Uterus (tissue), 4 donors: Measurements from ENCODE around the gene IFNA16. TPM values are rescaled to one million over a fixed set of nuclear protein-coding genes. Genes with fewer than 3 reads are reported as not detected.
"Not testable (repeated sequence)": the region's sequence is repeated elsewhere in the genome, so short reads cannot be mapped to it uniquely, and the experiment has no call there.

Experiments
- DNase-seq, 2 donors: peaks; one replicate each; pipeline ENCODE4 v3.0.0-alpha.2; 2019 to 2020
- H3K27ac ChIP-seq, 2 donors: fragments of 200-600 bp; sonication (generic); 1 replicate in 1 of 2; 2 replicates in 1 of 2; pipeline ENCODE4 v1.5.1; 2016 to 2018
- H3K27me3 ChIP-seq, 2 donors: fragments of 200-600 bp; sonication (generic); one replicate each; pipeline ENCODE4 v1.5.1; 2018 to 2019; ENCODE audit warnings: control low read depth in 1 of 2
- H3K36me3 ChIP-seq, 2 donors: fragments of 200-600 bp; sonication (generic); one replicate each; pipeline ENCODE4 v1.5.1; 2019; ENCODE audit warnings: control low read depth in 1 of 2
- H3K4me1 ChIP-seq, 2 donors: fragments of 200-600 bp; sonication (generic); one replicate each; pipeline ENCODE4 v1.5.1; 2018 to 2019; ENCODE audit warnings: control low read depth in 1 of 2
- H3K4me3 ChIP-seq, 2 donors: fragments of 200-600 bp; sonication (generic); 1 replicate in 1 of 2; 2 replicates in 1 of 2; pipeline ENCODE4 v1.5.1; 2018 to 2019; ENCODE audit warnings: mild to moderate bottlenecking in 1 of 2
- H3K9me3 ChIP-seq, 2 donors: fragments of 200-600 bp; sonication (generic); one replicate each; pipeline ENCODE4 v1.5.1; 2019; ENCODE audit warnings: control low read depth in 1 of 2
- POLR2A ChIP-seq, 2 donors: fragments of 450-650 bp; IDR thresholded peaks; one replicate each; pipeline ENCODE4 v1.6.1; 2016; ENCODE audit warnings: antibody characterized with exemption in 2 of 2, mild to moderate bottlenecking in 1 of 2, moderate library complexity in 1 of 2
- intact Hi-C: fragments of 100-400 bp; cut with DNase I; formaldehyde crosslinking; loops from one replicate; pipeline ENCODE4 v1.15.1; 2023; ENCODE audit warnings: low total_unique reads
- total RNA-seq, 4 donors: library from RNA; depleted of rRNA in 3 of 4; stranded (reverse); fragments of >200 nt in 3 of 4; gene quantifications; one replicate each; pipeline versions ENCODE4 v1.1.0 to v1.2.4, GENCODE V29; 2014 to 2023
- TF ChIP-seq, protein P1 (sequence below), 4 experiments: fragments of 200-600 bp in 2 of 4; fragments of 450-650 bp in 2 of 4; sonication (generic) in 2 of 4; IDR thresholded peaks; one replicate each; pipeline ENCODE4 v1.5.1; 2016 to 2019; ENCODE audit warnings: antibody characterized with exemption in 4 of 4, mild to moderate bottlenecking in 2 of 4, moderate library complexity in 1 of 4
- donor health status: DM: yes; HTN: yes; CAD: no.

IFNA16 gene
- total RNA-seq, 4 donors from 2014 or later, result not detected

GRCh38 chr9:21174671-21175070 is 42.4 kb downstream of the IFNA16 start:
- Histone ChIP-seq H3K27me3 (no peaks in the 10 kb centered on the region), H3K36me3 (no peaks in the 10 kb centered on the region), H3K27ac (no peak overlapping the region), H3K4me3 (no peak overlapping the region), H3K9me3 (no peaks in the 10 kb centered on the region), H3K4me1 (no peaks in the 10 kb centered on the region)
- intact Hi-C loops, result no loop called here
- no peak for DNase-seq
- TF ChIP-seq, protein P1, sequence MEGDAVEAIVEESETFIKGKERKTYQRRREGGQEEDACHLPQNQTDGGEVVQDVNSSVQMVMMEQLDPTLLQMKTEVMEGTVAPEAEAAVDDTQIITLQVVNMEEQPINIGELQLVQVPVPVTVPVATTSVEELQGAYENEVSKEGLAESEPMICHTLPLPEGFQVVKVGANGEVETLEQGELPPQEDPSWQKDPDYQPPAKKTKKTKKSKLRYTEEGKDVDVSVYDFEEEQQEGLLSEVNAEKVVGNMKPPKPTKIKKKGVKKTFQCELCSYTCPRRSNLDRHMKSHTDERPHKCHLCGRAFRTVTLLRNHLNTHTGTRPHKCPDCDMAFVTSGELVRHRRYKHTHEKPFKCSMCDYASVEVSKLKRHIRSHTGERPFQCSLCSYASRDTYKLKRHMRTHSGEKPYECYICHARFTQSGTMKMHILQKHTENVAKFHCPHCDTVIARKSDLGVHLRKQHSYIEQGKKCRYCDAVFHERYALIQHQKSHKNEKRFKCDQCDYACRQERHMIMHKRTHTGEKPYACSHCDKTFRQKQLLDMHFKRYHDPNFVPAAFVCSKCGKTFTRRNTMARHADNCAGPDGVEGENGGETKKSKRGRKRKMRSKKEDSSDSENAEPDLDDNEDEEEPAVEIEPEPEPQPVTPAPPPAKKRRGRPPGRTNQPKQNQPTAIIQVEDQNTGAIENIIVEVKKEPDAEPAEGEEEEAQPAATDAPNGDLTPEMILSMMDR (IDR thresholded peaks at IDR 0.05), result no peak
- TF ChIP-seq POLR2A (IDR thresholded peaks at IDR 0.05), result no peak

DNA sequence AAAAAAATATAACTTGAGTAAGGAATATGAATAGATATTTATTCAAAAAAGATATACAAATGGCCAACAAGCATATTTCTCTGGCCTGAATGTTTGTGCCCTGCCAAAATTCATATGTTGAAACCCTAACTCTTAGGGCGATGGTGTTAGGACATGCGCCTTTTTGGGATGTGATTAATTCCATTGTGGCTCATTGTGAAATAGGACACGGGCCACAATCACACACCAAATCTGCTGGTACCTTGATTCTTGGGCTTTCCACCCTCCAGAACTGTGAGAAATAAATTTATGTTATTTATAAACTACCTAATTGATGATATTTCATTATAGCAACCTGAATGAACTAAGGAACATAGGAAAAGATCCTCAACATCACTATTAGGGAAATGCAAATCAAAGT is 45.0 kb downstream of the IFNA16 start:
- TF ChIP-seq POLR2A (IDR thresholded peaks at IDR 0.05), result no peak
- TF ChIP-seq, protein P1 (IDR thresholded peaks at IDR 0.05), result no peak
- H3K27me3 ChIP-seq, result no peaks in the 10 kb centered on the region
- DNase-seq, result no peak
- no peaks in the 10 kb centered on the region for H3K36me3 ChIP-seq
- no peak overlapping the region for H3K27ac ChIP-seq
- intact Hi-C loops, result no loop called here
- no peaks in the 10 kb centered on the region for H3K9me3 ChIP-seq
- no peak overlapping the region for H3K4me3 ChIP-seq
- no peaks in the 10 kb centered on the region for H3K4me1 ChIP-seq

DNA sequence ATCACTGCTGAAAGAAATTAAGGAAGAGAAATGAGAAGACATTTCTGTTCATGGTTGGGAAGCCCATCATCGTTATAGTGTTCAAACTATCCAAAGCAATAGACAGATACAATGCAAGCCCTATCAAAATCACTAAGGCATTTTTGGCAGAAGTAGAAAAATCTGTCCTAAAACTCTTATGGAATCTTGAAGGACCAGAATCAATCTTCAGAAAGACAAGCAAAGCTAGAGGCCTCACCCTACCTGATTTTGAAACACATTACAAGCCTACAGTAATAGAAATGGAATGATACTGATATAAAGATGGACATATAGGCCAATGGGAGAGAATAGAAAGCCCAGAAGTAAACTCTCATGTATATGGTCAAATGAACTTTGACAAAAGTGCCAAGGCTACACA is 45.8 kb downstream of the IFNA16 start:
- Histone ChIP-seq H3K4me1 (no peaks in the 10 kb centered on the region), H3K36me3 (no peaks in the 10 kb centered on the region), H3K4me3 (no peak overlapping the region), H3K27ac (no peak overlapping the region), H3K27me3 (no peaks in the 10 kb centered on the region), H3K9me3 (no peaks in the 10 kb centered on the region)
- intact Hi-C loops, result no loop called here
- TF ChIP-seq, protein P1 (IDR thresholded peaks at IDR 0.05), result no peak
- TF ChIP-seq POLR2A (IDR thresholded peaks at IDR 0.05), result no peak
- no peak for DNase-seq

DNA sequence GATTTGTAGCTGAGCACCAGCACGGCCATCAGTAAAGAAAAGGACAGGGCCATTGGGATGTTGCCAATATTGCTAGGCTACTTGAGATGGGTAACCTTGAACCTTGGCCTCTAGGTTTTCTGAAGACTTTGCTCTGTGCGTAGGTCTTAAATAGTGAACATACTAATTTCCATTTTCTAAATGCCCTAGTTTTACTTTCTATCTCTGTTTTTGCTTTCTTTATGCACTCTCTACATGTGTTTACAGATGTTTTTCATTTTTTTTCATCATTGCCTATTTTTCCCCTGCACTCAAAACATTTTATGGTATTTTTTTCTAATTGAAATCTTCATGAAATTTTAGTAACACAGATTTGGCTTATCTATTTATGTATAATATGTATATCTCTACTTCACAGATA is 50.6 kb downstream of the IFNA16 start, which contains the start of gene IFNA21:
Gene IFNA21 (minus strand): TSS at position 101 of the 400 bp plus-strand sequence. CDS start 48 bp downstream, at position 53.
- H3K27me3 ChIP-seq, intact Hi-C loops, H3K27ac ChIP-seq, H3K36me3 ChIP-seq, H3K4me3 ChIP-seq, DNase-seq, H3K4me1 ChIP-seq, H3K9me3 ChIP-seq: not testable (repeated sequence)

Other genes with a start within 250 kb of the IFNA16 start
- gene HACD4, start 185.7 kb downstream of the IFNA16 start, total RNA-seq, result 1 to 10 TPM in 2 of 4 donors, under 1 TPM in 2; under 0.01 to 8.7 (median 2.4) TPM
- not detected for gene IFNB1, start 139.4 kb downstream of the IFNA16 start, total RNA-seq
- gene IFNW1, start 75.5 kb downstream of the IFNA16 start, total RNA-seq, result not detected
- not detected for gene IFNA21, start 50.7 kb downstream of the IFNA16 start, total RNA-seq
- not detected for gene IFNA4, start 29.7 kb downstream of the IFNA16 start, total RNA-seq
- gene IFNA7, start 15.1 kb downstream of the IFNA16 start, total RNA-seq, result not detected
- gene IFNA10, start 10.2 kb downstream of the IFNA16 start, total RNA-seq, result not detected
- gene IFNA17, start 10.9 kb upstream of the IFNA16 start, total RNA-seq, result not detected
- not detected for gene IFNA14, start 22.7 kb upstream of the IFNA16 start, total RNA-seq
- under 1 TPM in 1 of 4 donors, not detected in 3; 0.91 TPM for gene IFNA5, start 88.0 kb upstream of the IFNA16 start, total RNA-seq
- 10 to 100 TPM; 24.7 to 88.5 (median 29.9) TPM for gene KLHL9, start 118.1 kb upstream of the IFNA16 start, total RNA-seq
- not detected for gene IFNA6, start 133.6 kb upstream of the IFNA16 start, total RNA-seq
- gene IFNA13, start 150.7 kb upstream of the IFNA16 start, total RNA-seq, result not detected
- gene IFNA2, start 168.1 kb upstream of the IFNA16 start, total RNA-seq, result not detected
- gene IFNA8, start 191.8 kb upstream of the IFNA16 start, total RNA-seq, result not detected
- gene IFNA1, start 223.1 kb upstream of the IFNA16 start, total RNA-seq, result not detected